H9 (cell line): ENCODE measurements around the gene NIPSNAP3A. TPM values are rescaled to one million over a fixed set of nuclear protein-coding genes. Genes with fewer than 3 reads are reported as not detected.

Source experiments
- DNase-seq: peaks from one replicate; pipeline ENCODE4 v3.0.0-alpha.2; 2017
- H2AFZ ChIP-seq: one replicate; pipeline ENCODE4 v1.6.1; 2013; ENCODE audit warnings: mild to moderate bottlenecking, low read length, control low read depth, moderate library complexity
- H2AK5ac ChIP-seq: 2 replicates; pipeline ENCODE4 v1.6.1; 2013; ENCODE audit warnings: low read length, control low read depth, mixed read lengths; ENCODE audit not compliant: insufficient read length
- H2BK120ac ChIP-seq: one replicate; pipeline ENCODE4 v1.6.1; 2013; ENCODE audit warnings: low read depth, mild to moderate bottlenecking, low read length, control low read depth, inconsistent platforms; ENCODE audit not compliant: poor library complexity, severe bottlenecking
- H2BK12ac ChIP-seq: 2 replicates; pipeline ENCODE4 v1.6.1; 2013; ENCODE audit warnings: low read length, control low read depth, mixed read lengths, low read depth; ENCODE audit not compliant: insufficient read length
- H2BK15ac ChIP-seq: 2 replicates; pipeline ENCODE4 v1.6.1; 2013; ENCODE audit warnings: low read depth, low read length, control low read depth
- H2BK20ac ChIP-seq: one replicate; pipeline ENCODE4 v1.6.1; 2013; ENCODE audit warnings: low read depth, mild to moderate bottlenecking, low read length, control low read depth, inconsistent platforms; ENCODE audit not compliant: poor library complexity, severe bottlenecking
- H2BK5ac ChIP-seq: 2 replicates; pipeline ENCODE4 v1.6.1; 2013; ENCODE audit warnings: low read length, control low read depth, mixed read lengths; ENCODE audit not compliant: insufficient read length
- H3K14ac ChIP-seq: 2 replicates; pipeline ENCODE4 v1.6.1; 2013; ENCODE audit warnings: low read length, control low read depth; ENCODE audit not compliant: insufficient read depth
- H3K18ac ChIP-seq: 2 replicates; pipeline ENCODE4 v1.6.1; 2013; ENCODE audit warnings: low read depth, mild to moderate bottlenecking, mixed read lengths, low read length, control low read depth; ENCODE audit not compliant: insufficient read length
- H3K23ac ChIP-seq: 2 replicates; pipeline ENCODE4 v1.6.1; 2013; ENCODE audit warnings: low read length, control low read depth, mixed read lengths, low read depth; ENCODE audit not compliant: insufficient read length
- H3K23me2 ChIP-seq: 2 replicates; pipeline ENCODE4 v1.6.1; 2013; ENCODE audit warnings: low read depth, mild to moderate bottlenecking, mixed read lengths, low read length, control low read depth; ENCODE audit not compliant: insufficient read length, poor library complexity, severe bottlenecking
- H3K27ac ChIP-seq: 2 replicates; pipeline ENCODE4 v1.5.1; 2013; ENCODE audit warnings: low read length, control low read depth, mixed read lengths, low read depth; ENCODE audit not compliant: insufficient read length
- H3K27me3 ChIP-seq: 2 replicates; pipeline ENCODE4 v1.6.1; 2013; ENCODE audit warnings: low read length, control low read depth, inconsistent platforms; ENCODE audit not compliant: insufficient read depth
- H3K4ac ChIP-seq: 2 replicates; pipeline ENCODE4 v1.6.1; 2013; ENCODE audit warnings: low read depth, mild to moderate bottlenecking, control low read depth, inconsistent platforms, low read length, moderate library complexity
- H3K4me1 ChIP-seq: 2 replicates; pipeline ENCODE4 v1.6.1; 2013; ENCODE audit warnings: low read length, control low read depth, inconsistent platforms; ENCODE audit not compliant: insufficient read depth
- H3K4me2 ChIP-seq: 2 replicates; pipeline ENCODE4 v1.6.1; 2013; ENCODE audit warnings: low read length, control low read depth, mixed read lengths; ENCODE audit not compliant: insufficient read length, insufficient read depth
- H3K56ac ChIP-seq: 2 replicates; pipeline ENCODE4 v1.6.1; 2013; ENCODE audit warnings: low read depth, mild to moderate bottlenecking, mixed read lengths, low read length, control low read depth; ENCODE audit not compliant: insufficient read length
- H3K79me1 ChIP-seq: 2 replicates; pipeline ENCODE4 v1.6.1; 2013; ENCODE audit warnings: low read depth, mild to moderate bottlenecking, moderate library complexity, low read length, control low read depth, inconsistent platforms; ENCODE audit not compliant: insufficient read depth, poor library complexity, severe bottlenecking
- H3K79me2 ChIP-seq: 2 replicates; pipeline ENCODE4 v1.6.1; 2013; ENCODE audit warnings: low read length, control low read depth, inconsistent platforms; ENCODE audit not compliant: insufficient read depth
- H3K9ac ChIP-seq: 2 replicates; pipeline ENCODE4 v1.6.1; 2013; ENCODE audit warnings: low read length, control low read depth, mixed read lengths; ENCODE audit not compliant: insufficient read length; ENCODE audit errors: extremely low read depth
- H3K9me3 ChIP-seq: one replicate; pipeline ENCODE4 v1.6.1; 2013; ENCODE audit warnings: low read depth, low read length, inconsistent platforms; ENCODE audit not compliant: control insufficient read depth
- H3T11ph ChIP-seq: one replicate; pipeline ENCODE4 v1.6.1; 2013; ENCODE audit warnings: mild to moderate bottlenecking, low read length, control low read depth, inconsistent platforms
- H4K20me1 ChIP-seq: one replicate; pipeline ENCODE4 v1.6.1; 2013; ENCODE audit not compliant: control insufficient read depth, insufficient read length, insufficient read depth
- H4K5ac ChIP-seq: 2 replicates; pipeline ENCODE4 v1.6.1; 2013; ENCODE audit warnings: low read depth, mild to moderate bottlenecking, mixed read lengths, low read length, control low read depth; ENCODE audit not compliant: insufficient read length
- H4K8ac ChIP-seq: replicated peaks from 2 replicates; pipeline ENCODE4 v1.6.1; 2013; ENCODE audit warnings: low read length, control low read depth, mixed read lengths, low read depth; ENCODE audit not compliant: insufficient read length
- H4K91ac ChIP-seq: 2 replicates; pipeline ENCODE4 v1.6.1; 2013; ENCODE audit warnings: low read depth, mild to moderate bottlenecking, moderate library complexity, mixed read lengths, low read length, control low read depth; ENCODE audit not compliant: insufficient read length
- H3K27ac Mint-ChIP-seq, 3 experiments: 2 replicates in 2 of 3; 3 replicates in 1 of 3; pipeline ENCODE4 v1.8.0; 2020 to 2021; ENCODE audit warnings: mixed read lengths in 3 of 3, mild to moderate bottlenecking in 1 of 3, moderate library complexity in 1 of 3
- H3K27me3 Mint-ChIP-seq: 2 replicates; pipeline ENCODE4 v1.8.0; 2021; ENCODE audit warnings: low read depth, mild to moderate bottlenecking, moderate library complexity, mixed read lengths
- H3K36me3 Mint-ChIP-seq, 3 experiments: 2 replicates in 2 of 3; 3 replicates in 1 of 3; pipeline ENCODE4 v1.8.0; 2020 to 2021; ENCODE audit warnings: low read depth in 3 of 3, mixed read lengths in 3 of 3; ENCODE audit not compliant: insufficient read depth in 1 of 3
- H3K4me1 Mint-ChIP-seq, 2 experiments: 2 replicates each; pipeline ENCODE4 v1.8.0; 2020; ENCODE audit warnings: mixed read lengths in 2 of 2
- H3K4me3 Mint-ChIP-seq, 2 experiments: 2 replicates in 1 of 2; 3 replicates in 1 of 2; pipeline ENCODE4 v1.8.0; 2020 to 2021; ENCODE audit warnings: mild to moderate bottlenecking in 2 of 2, mixed read lengths in 2 of 2, moderate library complexity in 1 of 2
- H3K9me3 Mint-ChIP-seq, 2 experiments: 2 replicates in 1 of 2; 3 replicates in 1 of 2; pipeline ENCODE4 v1.8.0; 2020; ENCODE audit warnings: mild to moderate bottlenecking in 2 of 2, mixed read lengths in 2 of 2, moderate library complexity in 1 of 2
- CTCF ChIP-seq: fragments of 200-600 bp; sonication (generic); conservative IDR thresholded peaks from 3 replicates; pipeline ENCODE4 v1.8.0; 2021; ENCODE audit warnings: antibody characterized with exemption, mild to moderate bottlenecking
- WGBS: extraction: QIAGEN DNeasy Blood & Tissue Kit; methylation state at CpG from one replicate; pipeline ENCODE4 v1.1.7; 2013; ENCODE audit warnings: missing lambda C conversion rate, low lambda C conversion rate, mixed read lengths; ENCODE audit not compliant: insufficient read length; ENCODE audit errors: extremely low coverage; 5-methylcytosine and 5-hydroxymethylcytosine counted together
- total RNA-seq: library from RNA; stranded (reverse); gene quantifications from 2 replicates; pipeline ENCODE4 v1.2.1, GENCODE V29; 2021

Gene NIPSNAP3A
- total RNA-seq, 1 experiment from 2014 or later: 13.9 TPM

GRCh38 chr9:104787306-104788015 lies 40.0 kb downstream of the NIPSNAP3A start:
- no peak overlapping the region for H3K27ac Mint-ChIP-seq
- H3K27me3 Mint-ChIP-seq: no peaks in the 10 kb centered on the region
- H3K23me2 ChIP-seq: no peaks in the 10 kb centered on the region
- TF ChIP-seq CTCF: no peak
- H3K36me3 Mint-ChIP-seq: peaks cover 0 to 57% (median 41%) of the 10 kb centered on the region in 3 experiments; a peak in 5 of 7 replicates
- no peak overlapping the region for H3K56ac ChIP-seq
- no peak overlapping the region for H2AK5ac ChIP-seq
- H3T11ph ChIP-seq: no peak overlapping the region
- H3K79me1 ChIP-seq: no peaks in the 10 kb centered on the region
- H4K20me1 ChIP-seq: no peaks in the 10 kb centered on the region
- WGBS: no CpG with 5 or more reads among the region's 7 CpGs
- no peak overlapping the region for H3K4me3 Mint-ChIP-seq
- H4K5ac ChIP-seq: no peak overlapping the region
- H2BK20ac ChIP-seq: no peak overlapping the region
- H3K27me3 ChIP-seq: no peaks in the 10 kb centered on the region
- no peaks in the 10 kb centered on the region for H3K4me1 ChIP-seq
- no peaks in the 10 kb centered on the region for H3K9me3 Mint-ChIP-seq
- no peak for DNase-seq
- no peak overlapping the region for H3K23ac ChIP-seq
- no peaks in the 10 kb centered on the region for H3K4me1 Mint-ChIP-seq
- no peak overlapping the region for H4K91ac ChIP-seq
- H3K4me2 ChIP-seq: no peak overlapping the region
- no peak overlapping the region for H2AFZ ChIP-seq
- no peaks in the 10 kb centered on the region for H3K9me3 ChIP-seq
- H2BK120ac ChIP-seq: no peak overlapping the region
- H3K18ac ChIP-seq: no peak overlapping the region
- no peak overlapping the region for H2BK12ac ChIP-seq
- H2BK15ac ChIP-seq: no peak overlapping the region
- no peaks in the 10 kb centered on the region for H3K79me2 ChIP-seq
- H4K8ac ChIP-seq: no peak overlapping the region
- H3K4ac ChIP-seq: no peak overlapping the region
- H3K9ac ChIP-seq: no peak overlapping the region
- H3K14ac ChIP-seq: no peak overlapping the region
- H3K27ac ChIP-seq: no peak overlapping the region
- H2BK5ac ChIP-seq: no peak overlapping the region
